Stimulated activated CD4-positive, alpha-beta T cell treated with anti-CD3 and anti-CD28 coated beads, Interleukin-1b, Interleukin-23, amount 100 ng/mL, for 1 hour (primary cell): ENCODE data around the gene ZNF564.
"Not testable (repeated sequence)": the region's sequence is repeated elsewhere in the genome, so short reads cannot be mapped to it uniquely, and the experiment has no call there.

ENCODE experiments used
- DNase-seq, 2 donors: peaks; one replicate each; pipeline ENCODE4 v3.0.0-alpha.2; 2020; ENCODE audit warnings: low read depth in 2 of 2

The ZNF564 gene

DNA sequence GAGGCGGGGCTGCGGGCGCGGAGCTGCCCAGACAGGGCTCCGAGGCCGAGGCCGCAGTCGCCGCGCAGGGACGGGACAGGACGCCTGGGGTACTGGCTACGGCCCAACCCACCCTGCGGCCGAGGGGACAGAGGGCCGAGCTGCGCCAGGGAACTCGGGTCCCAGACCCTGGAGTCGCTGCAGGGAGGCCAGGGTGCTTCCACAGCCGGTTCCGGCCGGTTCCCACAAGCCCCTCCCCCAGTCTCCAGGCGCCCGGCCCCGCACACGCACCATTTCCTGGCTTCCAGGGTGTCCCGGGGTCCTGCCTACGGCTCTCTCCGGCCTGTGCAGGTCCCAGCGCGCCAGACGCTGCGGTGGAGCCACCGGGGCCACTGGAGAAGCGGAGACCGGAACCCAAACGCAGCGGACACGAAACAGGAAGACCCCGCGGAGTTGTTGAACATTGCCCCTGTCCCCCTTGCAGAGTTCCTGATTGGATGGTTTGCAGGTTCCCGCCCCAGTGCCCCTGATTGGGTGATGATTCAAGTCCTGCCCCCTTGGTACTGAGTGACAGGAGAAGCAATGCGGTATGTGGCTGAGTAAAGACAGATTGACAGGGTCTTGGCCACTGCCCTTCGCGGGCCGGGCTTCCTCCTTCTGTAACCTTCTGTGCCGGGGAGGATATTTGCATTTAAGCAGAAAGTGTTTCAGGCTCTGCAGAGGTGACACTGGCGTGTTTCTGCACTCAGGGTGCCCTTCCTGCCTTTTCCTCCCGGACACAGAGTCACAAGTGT, at the start of gene ZNF564:
Gene ZNF564, minus strand, starts transcription at position 423 of the 773 bp plus-strand sequence. Its CDS starts 150 bp downstream, at position 273.
- peak; percentile 71 to 76 for DNase-seq

DNA sequence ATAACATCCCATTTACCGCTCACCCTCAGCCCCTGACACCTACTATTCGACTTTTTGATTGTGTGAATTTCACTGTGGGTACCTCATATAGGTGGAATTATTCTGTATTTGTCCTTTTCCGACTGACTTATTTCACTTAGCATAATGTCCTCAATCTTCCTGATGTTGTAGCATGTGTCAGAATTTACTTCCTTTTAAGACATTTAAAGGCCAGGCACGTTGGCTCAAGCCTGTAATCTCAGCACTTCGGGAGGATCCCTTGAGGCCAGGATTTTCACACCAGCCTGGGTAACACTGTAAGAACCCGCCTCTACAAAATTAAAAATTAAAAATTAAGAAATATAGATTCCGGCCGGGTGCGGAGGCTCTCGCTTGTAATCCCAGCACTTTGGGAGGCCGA, 46.3 kb upstream of the ZNF564 start:
- no peak for DNase-seq

DNA sequence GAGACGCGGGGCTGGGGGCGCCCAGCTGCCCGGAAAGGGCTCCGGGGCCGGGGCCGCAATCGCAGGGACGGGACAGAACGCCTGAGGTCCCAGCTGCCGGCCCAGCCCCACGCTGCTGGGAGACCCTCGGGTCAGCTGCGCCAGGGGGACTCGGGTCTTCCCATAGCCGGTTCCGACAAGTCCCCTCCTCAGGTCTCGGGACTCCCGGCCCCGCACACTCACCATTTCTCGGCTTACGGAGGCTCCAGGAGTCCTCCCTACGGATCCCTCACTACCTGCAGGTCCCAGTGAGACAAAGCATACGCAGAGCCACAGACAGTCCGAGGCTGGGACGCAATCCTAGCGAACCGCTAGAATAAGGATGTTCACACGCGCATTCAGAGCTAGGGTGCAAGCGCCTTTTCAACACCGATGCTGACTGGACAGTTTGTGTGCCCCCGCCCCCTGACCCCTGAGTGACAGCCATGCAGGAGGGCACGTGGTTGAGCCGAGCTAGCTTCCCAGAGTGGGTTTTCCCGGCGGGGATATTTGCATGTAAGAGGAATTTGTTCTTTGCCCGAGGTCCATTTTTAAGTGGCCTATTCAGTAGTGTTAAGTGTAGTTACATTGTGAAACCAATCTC, 45.8 kb upstream of the ZNF564 start:
- no peak for DNase-seq

DNA sequence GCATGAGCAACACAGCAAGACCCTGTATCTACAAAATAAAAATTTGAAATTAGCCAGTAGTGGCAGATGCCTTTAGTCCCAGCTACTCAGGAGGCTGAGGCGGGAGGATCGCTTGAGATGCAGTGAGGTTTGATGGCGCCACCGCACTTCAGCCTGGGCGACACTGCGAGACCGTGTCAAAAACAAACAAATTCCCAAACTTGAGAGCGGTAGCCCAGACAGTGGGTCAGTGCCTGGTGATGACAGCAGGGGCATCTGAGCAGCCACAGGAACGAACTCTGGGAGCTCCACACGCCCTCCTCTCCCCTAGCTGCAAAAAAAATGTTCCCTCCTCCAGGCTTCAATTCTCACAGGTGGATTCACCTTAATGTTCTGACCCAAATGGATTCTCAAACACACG, 45.2 kb upstream of the ZNF564 start:
- no peak for DNase-seq

DNA sequence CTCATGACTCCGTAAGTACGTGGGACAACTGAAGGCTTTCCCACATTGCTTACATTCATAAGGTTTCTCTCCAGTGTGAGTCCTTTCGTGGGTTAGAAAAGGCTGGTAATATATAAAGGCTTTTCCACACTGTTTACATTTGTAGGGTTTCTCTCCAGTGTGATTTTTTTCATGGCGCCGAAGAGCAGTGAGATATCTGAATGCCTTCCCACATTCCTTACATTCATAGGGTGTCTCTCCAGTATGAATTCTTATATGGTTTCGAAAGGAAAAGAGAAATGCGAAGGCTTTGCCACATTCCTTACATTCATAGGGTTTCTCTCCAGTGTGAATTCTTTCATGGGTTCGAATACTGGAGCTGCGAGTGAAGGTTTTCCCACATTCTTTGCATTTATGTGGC, 29.8 kb upstream of the ZNF564 start:
- DNase-seq: no peak

DNA sequence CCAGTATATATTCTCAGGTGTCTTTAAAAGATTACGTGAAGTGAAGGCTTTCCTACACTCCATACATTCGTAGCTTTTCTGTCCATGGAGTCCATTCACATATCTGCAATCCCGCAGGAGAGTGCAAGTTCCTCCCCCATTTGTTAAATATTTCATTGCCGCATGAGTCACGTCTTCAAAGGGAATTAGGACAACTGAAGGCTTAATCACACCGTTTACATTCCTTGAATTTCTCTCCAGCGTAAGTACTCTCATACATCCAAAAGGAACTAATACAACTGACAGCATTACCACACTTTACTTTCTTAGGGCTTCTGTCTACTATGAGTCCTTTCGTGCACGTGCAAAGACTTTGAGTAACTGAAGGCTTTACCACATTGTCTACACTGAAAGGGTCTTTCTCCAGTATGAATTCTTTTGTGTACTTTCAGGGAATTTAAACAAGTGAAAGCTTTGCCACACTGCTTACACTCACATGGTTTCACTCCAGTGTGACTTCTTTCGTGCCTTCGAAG, 29.0 kb upstream of the ZNF564 start:
- DNase-seq: no peak

DNA sequence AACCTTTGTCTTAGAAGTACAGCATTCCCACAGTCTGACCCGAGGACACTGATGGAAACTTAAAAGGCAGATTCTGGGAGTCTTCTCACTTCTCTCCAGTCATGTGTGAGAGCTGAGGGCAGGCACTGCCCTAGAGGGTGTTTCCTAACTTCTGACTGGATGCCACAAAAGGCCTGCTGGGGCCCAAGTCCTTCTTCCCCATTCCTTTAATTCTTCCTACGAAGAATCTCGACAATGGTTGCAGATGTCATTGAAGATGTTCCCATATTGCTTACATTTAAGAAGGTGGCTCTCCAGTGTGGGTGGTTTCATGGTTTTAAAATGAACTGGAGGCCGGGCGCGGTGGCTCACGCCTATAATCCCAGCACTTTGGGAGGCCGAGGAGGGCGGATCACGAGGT, 27.4 kb upstream of the ZNF564 start:
- DNase-seq: no peak

DNA sequence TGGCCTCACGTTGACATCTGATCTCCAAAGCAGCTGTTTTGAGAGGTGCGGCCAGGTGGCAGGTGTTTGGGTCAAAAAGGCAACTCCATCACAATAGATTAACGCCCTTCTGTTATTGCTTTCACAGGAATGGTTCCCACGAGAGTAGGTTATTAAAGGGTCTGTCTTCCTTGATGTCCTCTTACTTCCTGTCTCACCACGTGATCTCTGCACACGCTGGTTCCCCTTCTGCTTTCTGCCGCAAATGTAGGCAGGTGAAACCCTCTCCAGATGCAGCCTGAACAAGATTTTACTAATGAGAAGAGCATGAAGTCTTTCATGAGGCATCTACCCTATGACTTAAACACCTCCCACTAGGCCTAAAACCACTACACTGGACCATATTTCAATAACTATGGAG, 22.8 kb upstream of the ZNF564 start:
- no peak for DNase-seq

DNA sequence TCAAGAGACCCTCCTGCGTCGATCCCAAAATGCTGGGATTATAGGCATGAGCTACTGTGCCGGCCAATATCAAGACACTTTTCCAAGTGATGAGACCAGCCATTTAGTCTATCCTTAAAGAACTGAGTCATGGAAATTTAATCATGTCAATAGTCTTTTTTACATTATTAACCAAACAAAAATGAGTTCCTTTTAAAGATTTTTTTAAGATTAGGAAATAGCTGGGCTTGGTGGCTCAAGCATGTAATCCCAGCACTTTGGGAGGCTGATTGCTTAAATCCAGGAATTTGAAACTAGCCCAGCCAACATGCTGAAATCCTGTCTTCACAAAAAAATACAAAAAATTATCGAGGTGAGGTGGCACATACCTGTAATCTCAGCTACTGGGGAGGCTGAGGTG, 16.7 kb upstream of the ZNF564 start:
- DNase-seq: no peak

DNA sequence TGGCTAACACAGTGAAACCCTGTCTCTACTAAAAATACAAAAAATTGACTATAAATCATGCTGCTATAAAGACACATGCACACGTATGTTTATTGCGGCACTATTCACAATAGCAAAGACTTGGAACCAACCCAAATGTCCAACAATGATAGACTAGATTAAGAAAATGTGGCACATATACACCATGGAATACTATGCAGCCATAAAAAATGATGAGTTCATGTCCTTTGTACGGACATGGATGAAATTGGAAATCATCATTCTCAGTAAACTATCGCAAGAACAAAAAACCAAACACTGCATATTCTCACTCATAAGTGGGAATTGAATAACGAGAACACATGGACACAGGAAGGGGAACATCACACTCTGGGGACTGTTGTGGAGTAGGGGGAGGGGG, 15.1 kb upstream of the ZNF564 start:
- DNase-seq: not testable (repeated sequence)

DNA sequence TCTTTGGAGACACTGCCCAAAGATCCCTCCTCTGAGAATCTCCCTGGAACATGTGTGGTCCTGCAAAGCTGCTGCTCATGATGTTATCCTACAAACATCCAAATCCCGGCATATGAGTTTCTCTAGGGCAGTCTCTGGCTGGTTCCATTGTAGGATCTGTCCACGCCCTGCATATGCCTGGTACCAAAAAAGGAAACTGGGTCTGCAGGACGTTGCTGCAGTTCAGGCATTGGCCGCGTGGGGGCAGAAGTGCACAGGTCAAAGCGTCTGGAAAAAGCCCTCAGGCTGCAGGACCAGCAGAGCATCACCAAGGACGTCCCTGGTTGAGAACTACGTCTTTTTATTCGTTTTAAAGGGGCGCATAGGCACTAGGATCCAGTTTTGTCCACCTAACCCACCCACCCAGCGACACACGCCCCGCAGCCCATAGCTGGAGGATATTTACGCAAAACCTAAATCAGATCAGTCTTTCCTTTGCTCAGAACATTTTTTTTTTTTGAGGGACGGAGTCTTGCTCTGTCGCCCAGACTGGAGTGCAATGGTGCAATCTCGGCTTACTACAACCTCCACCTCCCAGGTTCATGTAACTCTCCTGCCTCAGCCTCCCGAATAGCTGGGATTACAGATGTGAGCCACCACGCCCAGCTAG, 12.9 kb upstream of the ZNF564 start:
- peak; percentile 83 to 92 for DNase-seq

DNA sequence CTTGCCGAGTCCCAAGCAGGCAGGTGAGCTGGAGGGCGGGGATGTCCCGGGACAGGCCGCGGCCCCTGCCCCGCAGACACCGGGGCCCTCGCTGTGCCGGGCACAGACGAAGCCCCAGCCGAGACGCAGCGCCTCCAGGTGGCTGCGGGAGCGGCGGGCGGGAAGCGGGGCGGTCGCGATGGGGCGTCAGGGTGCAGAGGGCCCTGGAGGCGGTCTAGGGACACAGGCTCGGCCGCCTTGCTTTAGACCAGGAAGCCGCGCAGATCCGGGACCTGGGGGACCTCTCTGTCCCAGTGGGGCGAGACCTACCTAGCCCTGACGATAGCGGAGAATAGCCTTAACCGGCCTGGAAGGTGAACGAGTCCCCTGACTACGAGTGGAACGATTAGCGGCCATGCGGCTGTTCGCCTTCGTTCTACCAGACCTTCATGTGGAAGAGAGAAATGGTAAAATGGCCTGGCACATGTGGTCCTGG, 4.2 kb upstream of the ZNF564 start:
- no peak for DNase-seq

DNA sequence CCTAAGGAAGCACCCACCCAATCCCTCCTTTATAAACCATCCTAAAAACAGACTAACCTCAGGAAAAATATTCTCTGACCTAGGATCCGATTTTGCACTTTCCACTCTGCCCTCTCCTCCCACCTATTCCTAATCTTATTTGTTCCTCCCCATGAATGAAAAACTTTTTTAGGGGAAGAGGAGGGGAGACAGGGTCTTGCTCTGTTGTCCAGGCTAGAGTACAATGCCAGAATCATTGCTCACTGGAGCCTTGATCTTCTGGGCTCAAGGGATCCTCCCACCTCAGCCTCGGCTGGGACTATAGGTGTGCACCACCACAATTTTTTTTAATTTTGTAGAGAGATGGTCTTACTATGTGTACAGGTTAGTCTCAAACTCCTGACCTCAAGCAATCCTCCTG, 4.4 kb downstream of the ZNF564 start:
- DNase-seq: no peak

DNA sequence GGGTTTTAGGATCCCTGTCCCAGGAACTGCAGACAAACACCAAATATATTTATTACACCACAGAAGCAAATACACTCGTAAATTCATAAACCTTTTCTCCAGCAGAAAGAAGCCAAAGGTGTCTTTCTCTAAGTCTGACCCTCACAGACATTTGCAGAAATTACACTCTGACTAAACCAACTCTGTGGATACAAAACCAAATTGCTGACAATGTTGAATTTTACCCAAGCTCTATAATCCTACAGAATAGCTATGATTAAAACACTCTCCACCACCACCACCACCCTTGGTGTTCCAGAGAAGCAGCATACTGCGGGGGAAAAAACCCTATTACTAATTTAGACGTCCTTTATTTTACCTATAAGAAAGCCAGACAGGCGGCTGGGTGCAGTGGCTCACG, 5.2 kb downstream of the ZNF564 start:
- no peak for DNase-seq

DNA sequence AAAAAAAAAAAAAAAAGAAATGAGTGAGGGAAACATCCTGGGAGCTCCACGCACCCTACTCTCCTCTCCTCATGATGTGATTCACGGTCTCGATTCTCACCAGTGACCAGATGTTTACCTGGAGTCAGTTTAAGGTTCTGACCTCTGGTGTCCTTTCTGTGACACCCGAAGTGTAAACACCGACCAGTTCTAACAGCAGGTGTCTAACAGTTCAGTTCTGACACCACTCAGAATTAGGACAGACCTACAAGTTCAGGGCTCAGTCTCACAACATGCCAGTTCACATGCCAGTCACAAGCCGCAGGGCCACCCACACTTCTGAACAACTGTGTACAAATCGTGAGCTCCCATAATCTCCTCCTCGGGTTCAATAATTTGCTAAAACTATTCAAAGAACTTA, 6.0 kb downstream of the ZNF564 start:
- DNase-seq: no peak

DNA sequence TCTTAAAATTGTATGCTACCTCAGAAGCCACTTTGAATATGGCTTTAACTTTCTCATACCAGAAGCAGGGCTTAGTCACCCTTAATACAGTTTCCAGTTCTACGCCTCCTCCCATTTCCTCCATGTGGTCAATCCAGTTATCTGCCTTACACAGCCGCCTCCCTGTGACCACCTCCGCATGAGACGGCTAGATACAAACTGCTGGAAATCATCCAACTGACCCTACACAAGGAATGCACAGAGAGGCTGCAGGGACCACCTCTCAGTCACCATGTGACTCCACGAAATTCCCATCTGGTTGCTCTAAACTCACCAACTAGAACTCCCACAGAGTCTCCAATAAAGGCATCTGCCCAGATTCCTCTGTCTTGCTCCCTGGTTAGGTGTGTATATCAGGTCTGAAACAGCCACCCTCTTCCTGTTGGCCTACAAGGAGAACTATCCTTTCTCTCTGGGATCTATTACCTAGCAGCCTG, 6.8 kb downstream of the ZNF564 start:
- DNase-seq: no peak

DNA sequence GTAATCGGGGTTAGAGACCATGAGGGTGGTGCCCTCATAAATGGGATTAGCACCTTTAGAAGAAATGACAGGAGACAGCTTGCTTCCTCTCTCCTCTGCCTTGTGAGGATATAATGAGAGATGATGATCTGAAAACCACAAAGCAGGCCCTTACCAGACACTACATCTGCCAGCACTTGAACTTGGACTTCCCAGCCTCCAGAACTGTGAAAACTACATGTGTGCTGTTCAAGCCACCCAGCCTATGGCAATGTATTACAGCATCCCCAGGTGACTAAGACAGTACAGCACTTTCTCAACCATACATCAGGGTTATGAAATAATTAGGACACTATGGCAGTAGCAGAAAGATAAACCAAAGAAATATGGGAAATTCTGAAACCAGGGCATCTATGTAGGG, 7.4 kb downstream of the ZNF564 start:
- DNase-seq: no peak

DNA sequence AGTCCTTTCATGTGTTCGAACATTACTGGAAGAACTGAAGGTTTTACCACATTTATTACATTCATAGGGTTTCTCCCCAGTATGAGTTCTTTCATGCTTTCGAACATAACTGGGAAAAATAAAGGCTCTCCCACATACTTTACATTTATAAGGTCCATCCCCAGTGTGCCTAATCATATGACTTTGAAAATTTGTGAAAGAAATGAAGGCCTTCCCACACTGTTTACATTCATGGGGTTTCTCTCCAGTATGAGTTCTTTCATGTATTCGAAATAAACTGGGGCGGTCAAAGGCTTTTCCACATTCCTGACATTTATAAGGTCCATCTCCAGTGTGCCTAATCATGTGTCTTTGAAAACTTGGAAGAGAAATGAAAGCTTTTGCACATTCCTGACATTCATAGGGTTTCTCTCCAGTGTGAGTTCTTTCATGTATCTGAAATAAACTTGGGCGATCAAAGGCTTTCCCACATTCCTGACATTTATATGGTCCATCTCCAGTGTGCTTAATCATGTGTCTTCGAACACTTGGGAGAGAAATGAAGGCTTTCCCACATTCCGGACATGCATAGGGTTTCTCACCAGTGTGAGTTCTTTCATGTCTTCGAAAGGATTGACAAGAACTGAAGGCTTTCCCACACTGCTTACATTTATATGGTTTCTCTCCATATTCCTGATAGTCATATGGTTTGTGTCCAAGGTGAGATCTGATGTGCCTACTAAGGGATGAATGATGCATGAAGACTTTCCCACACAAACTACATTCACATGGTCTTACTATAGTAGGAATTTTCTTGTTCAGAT, 24.0 kb downstream of the ZNF564 start:
- DNase-seq: no peak

DNA sequence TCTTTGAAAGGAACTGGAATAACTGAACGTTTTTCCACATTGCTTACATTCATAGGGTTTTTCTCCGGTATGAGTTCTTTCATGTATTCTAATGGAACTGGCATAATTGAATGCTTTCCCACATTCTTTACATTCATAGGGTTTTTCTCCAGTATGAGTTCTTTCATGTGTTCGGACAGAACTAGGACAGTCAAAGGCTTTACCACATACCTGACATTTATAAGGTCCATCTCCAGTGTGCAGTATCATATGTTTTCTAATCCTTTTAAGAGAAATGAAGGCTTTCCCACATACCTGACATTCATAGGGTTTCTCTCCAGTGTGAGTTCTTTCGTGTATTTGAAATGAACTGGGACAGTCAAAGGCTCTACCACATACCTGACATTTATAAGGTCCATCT, 24.7 kb downstream of the ZNF564 start:
- no peak for DNase-seq

DNA sequence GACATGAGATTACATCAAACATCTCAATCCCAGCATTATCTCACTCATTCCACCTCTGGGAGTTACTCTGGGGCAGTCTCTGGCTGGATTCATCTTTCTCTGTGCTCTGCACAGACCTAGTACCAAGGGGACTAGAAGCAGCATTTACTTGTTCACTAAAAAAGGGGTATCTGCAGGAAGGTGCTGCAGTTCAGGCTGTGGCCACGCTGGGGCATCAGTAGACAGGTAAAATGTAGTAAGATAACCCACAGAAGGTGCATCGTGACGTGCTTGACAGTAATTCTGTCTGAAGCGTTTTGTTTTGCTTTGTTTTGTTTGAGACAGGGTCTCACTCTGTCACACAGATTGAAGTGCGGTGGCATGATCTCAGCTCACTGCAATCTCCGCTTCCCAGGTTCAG, 29.3 kb downstream of the ZNF564 start:
- DNase-seq: no peak

DNA sequence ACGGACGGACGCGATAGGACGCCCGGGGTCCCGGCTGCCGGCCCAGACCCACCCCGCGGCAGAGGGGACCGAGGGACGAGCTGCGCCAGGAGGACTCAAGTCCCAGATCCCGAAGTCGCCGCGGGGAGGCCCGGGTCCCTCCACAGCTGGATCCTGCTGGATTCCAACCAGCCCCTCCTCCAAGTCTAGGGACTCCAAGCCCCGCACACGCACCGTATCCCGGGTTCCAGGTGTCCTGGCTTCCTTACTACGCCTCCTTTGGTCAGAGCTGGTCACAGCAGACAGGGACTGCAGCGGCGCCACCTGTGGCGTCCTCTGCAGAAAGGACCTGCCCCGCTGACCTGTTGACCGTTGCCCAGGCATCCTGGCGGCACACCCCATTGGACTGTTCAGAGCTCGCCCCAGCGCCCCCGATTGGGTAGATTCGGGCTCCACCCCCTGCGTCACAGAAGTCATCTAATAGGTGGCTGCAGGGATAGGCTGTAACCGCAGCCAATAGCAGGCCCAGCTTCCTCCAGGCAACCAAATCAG, 37.7 kb downstream of the ZNF564 start:
- DNase-seq: no peak

DNA sequence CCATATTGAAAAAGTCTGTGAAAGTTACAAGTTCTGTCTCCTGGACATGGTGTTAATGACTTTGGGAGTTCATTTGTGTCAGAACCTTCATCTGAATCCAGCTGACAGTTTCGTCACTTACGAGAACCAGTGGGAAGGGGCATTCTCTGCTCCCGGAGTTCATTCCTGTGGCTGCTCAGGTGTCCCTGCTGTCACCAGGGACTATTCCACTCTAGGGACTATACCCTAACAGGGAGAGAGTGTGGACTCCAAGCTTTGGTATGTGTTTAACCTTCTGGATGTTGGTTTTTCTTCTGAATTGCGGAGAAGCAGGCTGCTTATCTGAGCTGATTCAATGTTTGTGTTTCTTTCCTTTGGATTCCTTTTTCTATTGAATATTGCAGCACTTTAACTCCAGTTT, 54.2 kb downstream of the ZNF564 start:
- DNase-seq: no peak
